Glutamatergic neuron (in vitro differentiated cells): ENCODE data around the gene DGKI. TPM values are rescaled to one million over a fixed set of nuclear protein-coding genes. Genes with fewer than 3 reads are reported as not detected.

Experiments
- DNase-seq: peaks from one replicate; pipeline ENCODE4 v3.0.0; 2022
- H3K27ac Mint-ChIP-seq: one replicate; pipeline ENCODE4 v1.8.0; 2020; ENCODE audit warnings: mild to moderate bottlenecking, mixed read lengths, inconsistent platforms; ENCODE audit not compliant: unreplicated experiment
- H3K27me3 Mint-ChIP-seq: one replicate; pipeline ENCODE4 v1.8.0; 2020; ENCODE audit warnings: mild to moderate bottlenecking, moderate library complexity, mixed read lengths, inconsistent platforms; ENCODE audit not compliant: unreplicated experiment
- H3K36me3 Mint-ChIP-seq: one replicate; pipeline ENCODE4 v1.8.0; 2020; ENCODE audit warnings: mild to moderate bottlenecking, mixed read lengths, inconsistent platforms; ENCODE audit not compliant: unreplicated experiment
- H3K4me1 Mint-ChIP-seq: one replicate; pipeline ENCODE4 v1.8.0; 2020; ENCODE audit warnings: mild to moderate bottlenecking, low read depth, mixed read lengths, inconsistent platforms; ENCODE audit not compliant: unreplicated experiment
- H3K4me3 Mint-ChIP-seq: one replicate; pipeline ENCODE4 v1.8.0; 2020; ENCODE audit warnings: mild to moderate bottlenecking, mixed read lengths, inconsistent platforms; ENCODE audit not compliant: unreplicated experiment
- H3K9me3 Mint-ChIP-seq: one replicate; pipeline ENCODE4 v1.8.0; 2020; ENCODE audit warnings: mild to moderate bottlenecking, moderate library complexity, mixed read lengths, inconsistent platforms; ENCODE audit not compliant: unreplicated experiment
- total RNA-seq: library from RNA; stranded (reverse); fragmentation: NEBNext Ultra II Directional; extraction: Animal tissue kit (Norgen Biotek cat#: 25700); gene quantifications from one replicate; pipeline ENCODE4 v1.2.1, GENCODE V29; 2021; ENCODE audit not compliant: unreplicated experiment
- TF ChIP-seq, protein P1 (sequence below): fragments of 200-600 bp; sonication (generic); IDR thresholded peaks from one replicate; pipeline ENCODE4 v1.5.0; 2021; ENCODE audit not compliant: partially characterized antibody, unreplicated experiment

Gene DGKI
- total RNA-seq, 1 donor from 2014 or later: 19.4 TPM

DNA sequence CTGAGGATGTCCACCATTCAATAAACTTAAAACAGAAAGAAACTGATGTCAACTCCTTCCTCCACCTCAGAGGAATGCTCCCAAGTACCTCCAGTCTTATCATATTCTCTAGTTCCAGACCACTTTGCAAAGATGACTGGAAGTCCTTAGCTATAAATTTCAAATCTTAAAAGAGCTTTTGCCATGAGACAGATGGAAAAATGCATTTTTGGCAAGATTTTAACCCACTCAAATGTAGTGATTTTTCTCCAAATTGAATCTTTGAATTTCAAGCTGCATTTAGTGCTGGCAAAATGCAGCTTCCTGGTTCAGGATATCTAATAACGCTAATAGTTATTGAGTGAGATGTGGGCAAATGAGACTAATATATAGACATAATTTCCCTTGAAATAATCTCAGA is 33.2 kb downstream of the DGKI start:
- DNase-seq: no peak
- Mint-ChIP-seq H3K9me3 (no peaks in the 10 kb centered on the region), H3K27ac (no peak overlapping the region), H3K4me3 (peak overlapping the region; percentile 50), H3K27me3 (peaks cover 2% of the 10 kb centered on the region), H3K4me1 (peaks cover 31% of the 10 kb centered on the region), H3K36me3 (no peaks in the 10 kb centered on the region)
- TF ChIP-seq, protein P1, sequence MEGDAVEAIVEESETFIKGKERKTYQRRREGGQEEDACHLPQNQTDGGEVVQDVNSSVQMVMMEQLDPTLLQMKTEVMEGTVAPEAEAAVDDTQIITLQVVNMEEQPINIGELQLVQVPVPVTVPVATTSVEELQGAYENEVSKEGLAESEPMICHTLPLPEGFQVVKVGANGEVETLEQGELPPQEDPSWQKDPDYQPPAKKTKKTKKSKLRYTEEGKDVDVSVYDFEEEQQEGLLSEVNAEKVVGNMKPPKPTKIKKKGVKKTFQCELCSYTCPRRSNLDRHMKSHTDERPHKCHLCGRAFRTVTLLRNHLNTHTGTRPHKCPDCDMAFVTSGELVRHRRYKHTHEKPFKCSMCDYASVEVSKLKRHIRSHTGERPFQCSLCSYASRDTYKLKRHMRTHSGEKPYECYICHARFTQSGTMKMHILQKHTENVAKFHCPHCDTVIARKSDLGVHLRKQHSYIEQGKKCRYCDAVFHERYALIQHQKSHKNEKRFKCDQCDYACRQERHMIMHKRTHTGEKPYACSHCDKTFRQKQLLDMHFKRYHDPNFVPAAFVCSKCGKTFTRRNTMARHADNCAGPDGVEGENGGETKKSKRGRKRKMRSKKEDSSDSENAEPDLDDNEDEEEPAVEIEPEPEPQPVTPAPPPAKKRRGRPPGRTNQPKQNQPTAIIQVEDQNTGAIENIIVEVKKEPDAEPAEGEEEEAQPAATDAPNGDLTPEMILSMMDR: no peak

DNA sequence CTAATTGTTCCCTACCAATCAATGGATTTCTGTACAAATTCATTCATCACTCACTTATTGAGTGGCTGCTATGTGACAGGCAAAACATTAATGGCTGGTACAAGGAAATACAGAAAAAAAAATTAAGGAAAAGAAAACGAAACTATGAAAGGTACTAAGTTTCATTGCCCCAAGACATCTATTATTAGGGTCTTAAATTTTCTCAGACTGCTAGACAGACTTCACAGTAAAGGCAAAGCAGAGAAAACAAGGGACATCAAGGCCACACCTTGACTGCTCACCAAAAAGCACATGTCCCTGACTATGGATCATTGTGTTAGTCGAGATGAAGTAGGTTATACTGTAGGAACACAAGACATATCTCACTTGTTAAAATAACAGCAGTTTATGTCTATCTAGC is 36.5 kb downstream of the DGKI start:
- no peaks in the 10 kb centered on the region for H3K36me3 Mint-ChIP-seq
- no peak for DNase-seq
- no peaks in the 10 kb centered on the region for H3K9me3 Mint-ChIP-seq
- H3K27ac Mint-ChIP-seq: no peak overlapping the region
- peaks cover 2% of the 10 kb centered on the region for H3K27me3 Mint-ChIP-seq
- H3K4me3 Mint-ChIP-seq: no peak overlapping the region
- H3K4me1 Mint-ChIP-seq: peaks cover 20% of the 10 kb centered on the region
- TF ChIP-seq, protein P1: no peak

DNA sequence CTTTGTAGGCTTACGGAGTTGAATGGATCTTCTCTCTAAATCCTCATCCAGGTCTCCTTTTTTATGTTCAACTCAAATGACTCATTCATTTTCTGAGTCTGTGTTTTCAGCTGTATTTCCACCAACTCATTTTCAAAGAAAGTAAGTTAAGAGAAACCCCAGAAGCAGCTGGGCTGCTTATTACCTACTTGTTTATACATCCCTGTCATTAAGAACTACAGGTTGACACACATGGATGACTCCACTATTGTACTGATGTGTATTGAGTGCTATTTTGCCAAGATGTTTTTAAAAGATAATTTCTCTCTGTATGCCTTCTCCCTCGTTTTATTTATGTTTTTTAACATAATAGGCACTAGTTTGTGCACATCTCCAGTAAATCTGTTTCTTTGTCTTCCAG is 41.9 kb downstream of the DGKI start:
- peaks cover 1% of the 10 kb centered on the region for H3K9me3 Mint-ChIP-seq
- TF ChIP-seq, protein P1: no peak
- H3K4me1 Mint-ChIP-seq: no peaks in the 10 kb centered on the region
- no peak overlapping the region for H3K4me3 Mint-ChIP-seq
- no peaks in the 10 kb centered on the region for H3K36me3 Mint-ChIP-seq
- DNase-seq: no peak
- H3K27ac Mint-ChIP-seq: no peak overlapping the region
- no peaks in the 10 kb centered on the region for H3K27me3 Mint-ChIP-seq

DNA sequence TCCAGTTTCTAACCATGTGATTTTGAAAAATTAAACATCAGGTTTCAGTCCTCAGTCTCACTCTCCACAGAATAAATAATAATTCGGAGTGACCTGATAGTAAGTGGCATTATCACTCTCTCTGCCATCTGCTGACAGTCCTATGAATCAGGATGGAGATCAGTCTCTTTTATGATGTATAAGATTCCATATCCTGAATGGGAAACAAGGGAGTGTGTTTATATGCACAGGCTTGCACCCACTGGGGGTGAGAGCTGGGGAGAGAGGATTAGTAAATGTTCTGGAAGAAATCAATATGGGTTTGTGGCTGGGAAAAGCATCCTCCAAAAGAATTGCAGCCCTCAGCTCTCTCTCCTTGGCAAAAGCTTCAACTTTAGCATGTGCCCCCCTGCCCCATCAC is 45.3 kb downstream of the DGKI start:
- Mint-ChIP-seq H3K4me1 (no peaks in the 10 kb centered on the region), H3K4me3 (no peak overlapping the region), H3K36me3 (peaks cover 2% of the 10 kb centered on the region), H3K9me3 (peaks cover 1% of the 10 kb centered on the region), H3K27me3 (no peaks in the 10 kb centered on the region), H3K27ac (no peak overlapping the region)
- TF ChIP-seq, protein P1: no peak
- DNase-seq: no peak

DNA sequence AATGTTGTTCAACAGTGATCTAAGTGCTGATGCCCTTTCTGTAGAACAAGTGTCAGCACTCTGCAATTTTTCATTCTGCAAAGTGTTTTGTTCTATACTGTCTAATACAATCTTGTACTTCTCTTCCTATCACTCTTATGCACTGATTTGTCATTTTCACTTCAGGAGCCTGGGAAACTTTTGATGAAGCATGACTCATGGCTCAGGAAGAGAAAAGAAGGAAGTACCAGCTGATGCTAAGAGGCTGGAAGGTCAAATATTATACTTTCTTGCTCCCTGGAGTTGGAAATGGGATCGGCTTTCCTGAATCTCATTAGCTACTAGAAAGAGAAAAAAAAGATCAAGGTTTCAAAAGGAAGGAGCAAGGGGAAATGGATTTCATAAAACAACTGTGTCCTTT is 45.8 kb downstream of the DGKI start:
- DNase-seq: no peak
- H3K27ac Mint-ChIP-seq: no peak overlapping the region
- peaks cover 1% of the 10 kb centered on the region for H3K9me3 Mint-ChIP-seq
- H3K27me3 Mint-ChIP-seq: no peaks in the 10 kb centered on the region
- peaks cover 4% of the 10 kb centered on the region for H3K36me3 Mint-ChIP-seq
- H3K4me3 Mint-ChIP-seq: no peak overlapping the region
- no peaks in the 10 kb centered on the region for H3K4me1 Mint-ChIP-seq
- TF ChIP-seq, protein P1: no peak
